Smooth muscle cell (in vitro differentiated cells): ENCODE data around the gene PITPNM3. TPM values are rescaled to one million over a fixed set of nuclear protein-coding genes. Genes with fewer than 3 reads are reported as not detected.
A peak's percentile ranks its signal among the peaks of the same experiment; 100 is the strongest.

Source experiments
- DNase-seq: peaks from one replicate; lab custom pipeline; 2025; ENCODE audit not compliant: unreplicated experiment; lab: John Stamatoyannopoulos, UW
- H2AFZ ChIP-seq: fragments of 200-600 bp; sonication (generic); 2 replicates; pipeline ENCODE4 v1.6.0; 2016; ENCODE audit warnings: antibody characterized with exemption, low read depth, mild to moderate bottlenecking
- H3F3A ChIP-seq: fragments of 200-600 bp; sonication (generic); 2 replicates; pipeline ENCODE4 v1.6.0; 2017; ENCODE audit warnings: antibody characterized with exemption, low read depth
- H3K27ac ChIP-seq: fragments of 200-600 bp; sonication (generic); 2 replicates; pipeline ENCODE4 v1.5.1; 2016; ENCODE audit warnings: low read depth, mild to moderate bottlenecking
- H3K27me3 ChIP-seq: fragments of 200-600 bp; sonication (generic); 2 replicates; pipeline ENCODE4 v1.6.1; 2016; ENCODE audit warnings: low read depth, mild to moderate bottlenecking
- H3K36me3 ChIP-seq: fragments of 200-600 bp; sonication (generic); 2 replicates; pipeline ENCODE4 v1.5.1; 2016; ENCODE audit warnings: low read depth
- H3K4me1 ChIP-seq: fragments of 200-600 bp; sonication (generic); 2 replicates; pipeline ENCODE4 v1.5.1; 2016; ENCODE audit warnings: low read depth
- H3K4me2 ChIP-seq: fragments of 200-600 bp; sonication (generic); 2 replicates; pipeline ENCODE4 v1.6.0; 2016; ENCODE audit warnings: mild to moderate bottlenecking
- H3K4me3 ChIP-seq: fragments of 200-600 bp; sonication (generic); 2 replicates; pipeline ENCODE4 v1.5.1; 2016; ENCODE audit warnings: mild to moderate bottlenecking
- H3K79me2 ChIP-seq: fragments of 200-600 bp; sonication (generic); 2 replicates; pipeline ENCODE4 v1.6.0; 2016; ENCODE audit warnings: low read depth, mild to moderate bottlenecking
- H3K9ac ChIP-seq: fragments of 200-600 bp; sonication (generic); 2 replicates; pipeline ENCODE4 v1.6.0; 2016; ENCODE audit warnings: low read depth
- H3K9me3 ChIP-seq: fragments of 200-600 bp; sonication (generic); replicated peaks from 2 replicates; pipeline ENCODE4 v1.5.1; 2016; ENCODE audit warnings: low read depth
- H4K20me1 ChIP-seq: fragments of 200-600 bp; sonication (generic); 2 replicates; pipeline ENCODE4 v1.6.0; 2016; ENCODE audit warnings: low read depth
- CTCF ChIP-seq: fragments of 200-600 bp; sonication (generic); IDR thresholded peaks from 2 replicates; pipeline ENCODE4 v1.5.1; 2017; ENCODE audit warnings: borderline replicate concordance, mild to moderate bottlenecking, antibody characterized with exemption; ENCODE audit not compliant: insufficient read depth, poor library complexity, severe bottlenecking
- WGBS: methylation state at CpG from one replicate; pipeline ENCODE4 v1.1.7; 2016; ENCODE audit warnings: low lambda C conversion rate; 5-methylcytosine and 5-hydroxymethylcytosine counted together
- polyA plus RNA-seq: library from polyadenylated mRNA; unstranded; fragments of >200 nt; fragmentation: Nextera tagmentation; extraction: Ambion mirVana; gene quantifications from 2 replicates; pipeline ENCODE4 v1.2.1, GENCODE V29; 2016
- total RNA-seq: library from RNA; depleted of rRNA; stranded (reverse); fragments of >200 nt; gene quantifications from 2 replicates; pipeline ENCODE4 v1.2.3, GENCODE V29; 2014

The PITPNM3 gene
- total and polyA plus RNA-seq, 2 experiments from 2014 or later = 2.4 to 2.6 TPM

GRCh38 chr17:6551869-6552531 lies 4.4 kb downstream of the PITPNM3 start:
- no peak for TF ChIP-seq CTCF
- Histone ChIP-seq H3K27ac (peak overlapping the region; percentile 14), H3K4me3 (no peak overlapping the region), H3K4me2 (no peak overlapping the region), H3K27me3 (peaks cover 10% of the 10 kb centered on the region), H2AFZ (no peak overlapping the region), H3K4me1 (peaks cover 6% of the 10 kb centered on the region), H4K20me1 (peaks cover 4% of the 10 kb centered on the region), H3K9ac (no peak overlapping the region), H3K79me2 (no peaks in the 10 kb centered on the region), H3K36me3 (no peaks in the 10 kb centered on the region), H3F3A (no peaks in the 10 kb centered on the region), H3K9me3 (no peaks in the 10 kb centered on the region)
- WGBS = 73% methylated on average over 11 of the region's 11 CpGs
- no peak for DNase-seq

DNA sequence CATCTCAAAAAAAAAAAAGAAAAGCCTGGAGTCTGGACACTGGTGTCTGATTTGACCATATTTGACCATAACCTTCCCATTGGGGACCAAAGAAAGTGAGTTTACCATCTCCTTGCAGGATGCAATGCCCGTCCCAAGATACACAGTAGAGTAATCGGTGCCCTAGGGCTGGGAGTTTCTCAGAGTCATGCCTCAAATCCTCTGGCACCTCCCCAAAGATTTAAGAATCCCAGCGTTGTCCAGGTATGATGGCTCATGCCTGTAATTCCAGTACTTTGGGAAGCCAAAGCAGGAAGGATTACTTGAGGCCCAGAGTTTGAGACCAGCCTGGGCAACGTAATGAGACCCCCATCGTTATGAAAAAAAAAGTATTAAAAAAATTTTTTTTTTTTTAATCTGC lies 5.0 kb downstream of the PITPNM3 start:
- Histone ChIP-seq H3K9me3 (no peaks in the 10 kb centered on the region), H2AFZ (no peak overlapping the region), H3K27ac (no peak overlapping the region), H3K27me3 (peaks cover 10% of the 10 kb centered on the region), H3K4me3 (no peak overlapping the region), H3K36me3 (no peaks in the 10 kb centered on the region), H3K4me1 (peaks cover 6% of the 10 kb centered on the region), H3K4me2 (no peak overlapping the region), H3K9ac (no peak overlapping the region), H4K20me1 (peaks cover 4% of the 10 kb centered on the region), H3K79me2 (no peaks in the 10 kb centered on the region), H3F3A (no peaks in the 10 kb centered on the region)
- TF ChIP-seq CTCF = no peak
- no peak for DNase-seq
- 84% methylated on average over 5 of the region's 5 CpGs for WGBS

DNA sequence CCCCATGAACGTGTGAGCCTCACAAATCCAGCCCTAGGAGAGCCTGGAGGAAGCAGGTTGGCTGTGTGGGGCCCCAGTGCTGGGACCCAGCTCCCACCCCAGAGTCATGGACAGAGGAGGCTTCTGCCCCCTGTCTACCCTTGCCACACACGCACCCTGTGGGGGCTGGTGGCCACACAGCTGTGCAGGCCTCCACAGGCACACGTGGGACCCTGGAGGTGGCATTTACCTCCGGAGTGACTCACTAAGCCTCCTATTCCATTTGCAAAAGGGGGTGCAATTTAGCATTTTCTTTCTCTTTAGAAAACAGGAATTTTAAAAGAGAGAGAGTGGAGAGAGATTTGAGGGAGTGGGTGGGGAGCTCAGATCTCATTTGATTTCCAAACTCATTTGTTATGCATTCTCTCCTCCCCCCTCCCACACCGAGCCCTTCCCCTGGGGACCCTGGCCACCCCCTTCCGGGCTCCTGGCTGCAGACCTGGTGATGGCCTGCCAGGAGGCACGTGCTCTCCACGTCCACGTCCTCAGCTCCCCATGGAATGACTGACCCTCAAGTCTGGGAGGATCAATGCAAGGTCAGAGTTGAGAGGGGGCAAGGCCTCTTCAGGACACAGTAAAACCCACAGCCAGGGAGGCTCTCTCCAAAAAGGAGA lies 6.8 kb downstream of the PITPNM3 start:
- H3F3A ChIP-seq = no peaks in the 10 kb centered on the region
- no peak overlapping the region for H3K27ac ChIP-seq
- H3K9ac ChIP-seq = no peak overlapping the region
- WGBS = 73% methylated on average over 9 of the region's 9 CpGs
- DNase-seq = no peak
- no peaks in the 10 kb centered on the region for H3K79me2 ChIP-seq
- H3K4me1 ChIP-seq = no peaks in the 10 kb centered on the region
- TF ChIP-seq CTCF = no peak
- H3K4me3 ChIP-seq = no peak overlapping the region
- peaks cover 3% of the 10 kb centered on the region for H3K27me3 ChIP-seq
- peaks cover 4% of the 10 kb centered on the region for H4K20me1 ChIP-seq
- no peak overlapping the region for H2AFZ ChIP-seq
- H3K4me2 ChIP-seq = no peak overlapping the region
- no peaks in the 10 kb centered on the region for H3K36me3 ChIP-seq
- no peaks in the 10 kb centered on the region for H3K9me3 ChIP-seq
